H1 (cell line): ENCODE measurements around the gene DHRS3. TPM values are rescaled to one million over a fixed set of nuclear protein-coding genes. Genes with fewer than 3 reads are reported as not detected.

Experiments
- CTCF ChIA-PET: fragments of 300-600 bp; sonication (Branson Sonifier 250); formaldehyde crosslinking; loops from one replicate; lab custom pipeline; 2021; ENCODE audit not compliant: partially characterized antibody; lab: Charles Lee
- POLR2A ChIA-PET: fragments of 300-600 bp; sonication (Branson Sonifier 250); formaldehyde crosslinking; loops from one replicate; lab custom pipeline; 2021; ENCODE audit warnings: inconsistent platforms; ENCODE audit not compliant: partially characterized antibody; lab: Charles Lee
- DNase-seq, 2 experiments: peaks; one replicate each; pipeline versions ENCODE4 v3.0.0 to v3.0.0-alpha.2; 2010 to 2022; ENCODE audit warnings: low spot score in 2 of 2, low read depth in 1 of 2, mixed read lengths in 1 of 2
- FAIRE-seq: peaks from 2 replicates; lab custom pipeline; 2011; peaks lifted over from hg19 to GRCh38; lab: Jason Lieb, UNC
- H2AFZ ChIP-seq: 2 replicates; pipeline ENCODE4 v1.8.1; 2012; ENCODE audit warnings: low read length, inconsistent platforms
- H2AK5ac ChIP-seq: 2 replicates; pipeline ENCODE4 v1.6.1; 2013; ENCODE audit warnings: low read depth, low read length
- H2BK120ac ChIP-seq: replicated peaks from 2 replicates; pipeline ENCODE3; 2013; ENCODE audit warnings: low read depth, low read length, inconsistent platforms
- H2BK12ac ChIP-seq: 2 replicates; pipeline ENCODE4 v1.6.1; 2013; ENCODE audit warnings: low read depth, low read length
- H2BK15ac ChIP-seq: 2 replicates; pipeline ENCODE4 v1.6.1; 2013; ENCODE audit warnings: low read length
- H2BK20ac ChIP-seq: 2 replicates; pipeline ENCODE4 v1.6.1; 2013; ENCODE audit warnings: low read length
- H2BK5ac ChIP-seq: 2 replicates; pipeline ENCODE4 v1.6.1; 2013; ENCODE audit warnings: low read depth, low read length
- H3K14ac ChIP-seq: 2 replicates; pipeline ENCODE4 v1.6.1; 2013; ENCODE audit warnings: inconsistent platforms; ENCODE audit not compliant: insufficient read length
- H3K18ac ChIP-seq: 2 replicates; pipeline ENCODE4 v1.6.1; 2013; ENCODE audit warnings: low read length; ENCODE audit errors: extremely low read depth
- H3K23ac ChIP-seq: 2 replicates; pipeline ENCODE4 v1.6.1; 2013; ENCODE audit warnings: inconsistent platforms; ENCODE audit not compliant: insufficient read length
- H3K23me2 ChIP-seq: 2 replicates; pipeline ENCODE4 v1.6.1; 2013; ENCODE audit warnings: low read depth, low read length
- H3K27ac ChIP-seq: 2 replicates; pipeline ENCODE4 v1.6.1; 2011; ENCODE audit warnings: low read depth, low read length, inconsistent platforms
- H3K27me3 ChIP-seq, 4 experiments: replicated peaks in 1 of 4; 1 replicate in 1 of 4; 2 replicates in 3 of 4; pipeline versions ENCODE4 v1.6.1 to v1.8.1; 2011 to 2013; ENCODE audit warnings: low read length in 3 of 4, mild to moderate bottlenecking in 3 of 4, inconsistent platforms in 2 of 4, mixed read lengths in 2 of 4, moderate library complexity in 1 of 4; ENCODE audit not compliant: control insufficient read depth in 3 of 4, insufficient read depth in 3 of 4; ENCODE audit errors: extremely low read depth in 1 of 4
- H3K36me3 ChIP-seq, 4 experiments: 2 replicates each; pipeline versions ENCODE4 v1.6.1 to v1.8.1; 2011 to 2013; ENCODE audit warnings: mild to moderate bottlenecking in 4 of 4, low read length in 3 of 4, moderate library complexity in 2 of 4, control low read depth in 1 of 4, inconsistent platforms in 1 of 4; ENCODE audit not compliant: insufficient read depth in 4 of 4, control insufficient read depth in 2 of 4
- H3K4ac ChIP-seq: replicated peaks from 2 replicates; pipeline ENCODE3; 2013; ENCODE audit warnings: low read length, low read depth, mixed read lengths, inconsistent platforms; ENCODE audit not compliant: insufficient read length
- H3K4me1 ChIP-seq, 4 experiments: replicated peaks in 1 of 4; 1 replicate in 1 of 4; 2 replicates in 3 of 4; pipeline versions ENCODE4 v1.6.1 to v1.8.1; 2011 to 2013; ENCODE audit warnings: low read length in 3 of 4, inconsistent platforms in 2 of 4, mixed read lengths in 1 of 4; ENCODE audit not compliant: insufficient read depth in 4 of 4, control insufficient read depth in 3 of 4
- H3K4me2 ChIP-seq, 2 experiments: 2 replicates each; pipeline versions ENCODE4 v1.6.1 to v1.8.1; 2011 to 2013; ENCODE audit warnings: low read depth in 2 of 2, low read length in 2 of 2, control low read depth in 1 of 2, inconsistent platforms in 1 of 2, mild to moderate bottlenecking in 1 of 2; ENCODE audit not compliant: insufficient read depth in 1 of 2
- H3K4me3 ChIP-seq, 4 experiments: fragments of 200-600, 300-600 bp in 1 of 4; sonication (generic), shearing (Covaris generic), sonication (Bioruptor Twin) in 1 of 4; 2 replicates each; pipeline versions ENCODE4 v1.5.1 to v1.8.1; 2011 to 2016; ENCODE audit warnings: low read length in 4 of 4, low read depth in 3 of 4, control low read depth in 2 of 4, inconsistent platforms in 2 of 4, mild to moderate bottlenecking in 2 of 4, mixed read lengths in 1 of 4, moderate library complexity in 1 of 4; ENCODE audit not compliant: insufficient read depth in 2 of 4; ENCODE audit errors: extremely low read depth in 1 of 4
- H3K56ac ChIP-seq: replicated peaks from 2 replicates; pipeline ENCODE3; 2013; ENCODE audit warnings: low read depth, mild to moderate bottlenecking, mixed read lengths, low read length, inconsistent platforms; ENCODE audit not compliant: insufficient read length
- H3K79me1 ChIP-seq: 2 replicates; pipeline ENCODE4 v1.6.1; 2013; ENCODE audit warnings: low read depth, low read length, control low read depth
- H3K79me2 ChIP-seq, 2 experiments: 2 replicates each; pipeline versions ENCODE4 v1.6.1 to v1.8.1; 2012 to 2013; ENCODE audit warnings: low read length in 2 of 2, mild to moderate bottlenecking in 2 of 2, inconsistent platforms in 1 of 2; ENCODE audit not compliant: insufficient read depth in 2 of 2, control insufficient read depth in 1 of 2
- H3K9ac ChIP-seq, 4 experiments: replicated peaks in 1 of 4; 1 replicate in 1 of 4; 2 replicates in 3 of 4; pipeline versions ENCODE4 v1.6.1 to v1.8.1; 2011 to 2013; ENCODE audit warnings: low read depth in 3 of 4, low read length in 3 of 4, control low read depth in 2 of 4, mild to moderate bottlenecking in 2 of 4, moderate library complexity in 2 of 4, inconsistent platforms in 1 of 4; ENCODE audit errors: extremely low read depth in 1 of 4
- H3K9me3 ChIP-seq, 2 experiments: 2 replicates each; pipeline versions ENCODE4 v1.6.1 to v1.8.1; 2012 to 2013; ENCODE audit warnings: mild to moderate bottlenecking in 2 of 2, moderate library complexity in 2 of 2, control low read depth in 1 of 2, inconsistent platforms in 1 of 2, low read depth in 1 of 2, low read length in 1 of 2, mixed read lengths in 1 of 2; ENCODE audit not compliant: insufficient read depth in 2 of 2
- H4K20me1 ChIP-seq, 2 experiments: replicated peaks in 1 of 2; 2 replicates each; pipeline versions ENCODE3 to v1.8.1; 2011 to 2013; ENCODE audit warnings: inconsistent platforms in 2 of 2, low read length in 2 of 2, mild to moderate bottlenecking in 1 of 2; ENCODE audit not compliant: insufficient read depth in 2 of 2, control insufficient read depth in 1 of 2
- H4K5ac ChIP-seq: 2 replicates; pipeline ENCODE4 v1.6.1; 2013; ENCODE audit warnings: low read length, low read depth, mixed read lengths, inconsistent platforms; ENCODE audit not compliant: insufficient read length
- H4K8ac ChIP-seq: 2 replicates; pipeline ENCODE4 v1.8.0; 2013; ENCODE audit warnings: mild to moderate bottlenecking, moderate library complexity, low read length, inconsistent platforms; ENCODE audit not compliant: insufficient read depth; ENCODE audit errors: extremely low read depth
- H4K91ac ChIP-seq: replicated peaks from 2 replicates; pipeline ENCODE3; 2013; ENCODE audit warnings: low read length, mixed read lengths, inconsistent platforms; ENCODE audit not compliant: insufficient read length
- EZH2 ChIP-seq: fragments of 200-600 bp; sonication (generic); IDR thresholded peaks from 2 replicates; pipeline ENCODE4 v1.7.1; 2012; ENCODE audit warnings: low read depth, mild to moderate bottlenecking, moderate library complexity, low read length, inconsistent platforms; ENCODE audit not compliant: severe bottlenecking
- WGBS, 2 experiments: shearing (Covaris generic) in 1 of 2; methylation state at CpG; one replicate each; pipeline versions ENCODE4 v1.1.6 to v1.1.7; 2013 to 2015; ENCODE audit warnings: low lambda C conversion rate in 2 of 2, mixed read lengths in 2 of 2, inconsistent platforms in 1 of 2, low coverage in 1 of 2, missing lambda C conversion rate in 1 of 2; ENCODE audit not compliant: insufficient replicate concordance in 2 of 2, insufficient coverage in 1 of 2, insufficient read length in 1 of 2; ENCODE audit errors: extremely low coverage in 1 of 2, missing lambda C conversion rate in 1 of 2; 5-methylcytosine and 5-hydroxymethylcytosine counted together
- polyA plus RNA-seq, 7 experiments: library from polyadenylated mRNA; depleted of rRNA in 3 of 7; stranded (reverse) in 5 of 7; unstranded in 2 of 7; fragments of >200 nt in 5 of 7; fragments of 200-250 nt in 2 of 7; gene quantifications; 1 replicate in 5 of 7; 2 replicates in 1 of 7; 4 replicates in 1 of 7; pipeline versions ENCODE4 v1.2.1 to v1.2.3, GENCODE V29; 2011 to 2013; ENCODE audit warnings: missing spikeins in 2 of 7, mixed read lengths in 2 of 7
- total RNA-seq: library from RNA; stranded (reverse); fragmentation: NEBNext Ultra II Directional; extraction: Animal tissue kit (Norgen Biotek cat#: 25700); gene quantifications from 2 replicates; pipeline ENCODE4 v1.2.1, GENCODE V29; 2021

DHRS3 gene
- total and polyA plus RNA-seq, 2 of the 8 experiments (the other 6 are each of a cell fraction or from before 2014, with no cell fraction given): 32.5 to 36.4 TPM

DNA sequence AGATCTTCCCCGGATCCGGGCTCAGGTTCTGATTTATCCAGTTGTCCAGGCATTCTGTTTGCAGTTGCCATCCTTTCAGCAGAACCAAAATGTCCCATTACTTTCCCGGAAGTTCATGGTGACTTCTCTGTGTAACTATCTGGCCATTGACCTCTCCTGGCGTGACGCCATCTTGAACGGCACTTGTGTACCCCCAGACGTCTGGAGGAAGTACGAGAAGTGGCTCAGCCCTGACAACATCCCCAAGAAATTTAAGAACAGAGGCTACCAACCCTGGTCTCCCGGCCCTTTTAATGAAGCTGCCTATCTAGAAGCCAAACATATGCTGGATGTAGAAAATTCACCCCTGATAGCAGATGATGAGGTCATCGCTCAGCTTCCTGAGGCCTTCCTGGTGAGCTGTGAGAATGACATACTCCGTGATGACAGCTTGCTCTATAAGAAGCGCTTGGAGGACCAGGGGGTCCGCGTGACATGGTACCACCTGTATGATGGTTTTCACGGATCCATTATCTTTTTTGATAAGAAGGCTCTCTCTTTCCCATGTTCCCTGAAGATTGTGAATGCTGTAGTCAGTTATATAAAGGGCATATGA is 48.2 kb upstream of the DHRS3 start:
- H3K79me2 ChIP-seq: no peaks in the 10 kb centered on the region
- no peaks in the 10 kb centered on the region for H3K4me1 ChIP-seq
- H3K27me3 ChIP-seq: no peaks in the 10 kb centered on the region; a peak in 1 of 7 replicates
- H4K8ac ChIP-seq: no peak overlapping the region
- no peak overlapping the region for H3K4me3 ChIP-seq
- 92% methylated on average over 13 of the region's 15 CpGs; no CpG with 5 or more reads in 1 of the 2 experiments for WGBS, 2 experiments
- TF ChIP-seq EZH2: no peak
- no peak overlapping the region for H3K4ac ChIP-seq
- H3K23ac ChIP-seq: no peak overlapping the region
- H3K23me2 ChIP-seq: no peaks in the 10 kb centered on the region; the same call in 1 of the 2 replicates
- H2AFZ ChIP-seq: no peak overlapping the region
- H3K56ac ChIP-seq: no peak overlapping the region
- H2BK20ac ChIP-seq: no peak overlapping the region
- no peak overlapping the region for H3K27ac ChIP-seq
- no peaks in the 10 kb centered on the region; a peak in 1 of 8 replicates for H3K36me3 ChIP-seq
- no peak overlapping the region; the same call in 1 of the 2 replicates for H2BK5ac ChIP-seq
- peaks cover 9 to 14% of the 10 kb centered on the region in 2 experiments; a peak in 3 of 4 replicates for H3K9me3 ChIP-seq
- no peak overlapping the region for H3K9ac ChIP-seq
- no peak overlapping the region for H2BK120ac ChIP-seq
- H2BK15ac ChIP-seq: 0 out of 2 replicates have a peak overlapping the region, but pooled peaks have one; percentile 18
- no peaks in the 10 kb centered on the region for H4K20me1 ChIP-seq
- no peak for DNase-seq
- H4K5ac ChIP-seq: no peak overlapping the region
- H3K14ac ChIP-seq: no peak overlapping the region
- CTCF ChIA-PET: interaction anchor here (2.8 kb wide), 1 partner anchor 7 kb away, joined by 17 read pairs; no protein-coding TSS in a partner anchor
- no peak overlapping the region for H3K18ac ChIP-seq
- no peaks in the 10 kb centered on the region for H3K79me1 ChIP-seq
- H2AK5ac ChIP-seq: no peak overlapping the region
- no peak for FAIRE-seq
- H4K91ac ChIP-seq: no peak overlapping the region
- POLR2A ChIA-PET: interaction anchor here (1.2 kb wide), 1 partner anchor 50 kb away, joined by 4 read pairs; the partner anchor contains the start of gene AADACL3
- H2BK12ac ChIP-seq: no peak overlapping the region
- no peak overlapping the region for H3K4me2 ChIP-seq
